Keratinocyte (primary cell): ENCODE data around the gene HS1BP3.

Experiments used
- CTCF ChIP-seq, 3 experiments: IDR thresholded peaks in 1 of 3; conservative IDR thresholded peaks in 1 of 3; optimal IDR thresholded peaks in 1 of 3; 2 replicates in 2 of 3; 3 replicates in 1 of 3; pipeline versions ENCODE3 to v1.5.1; 2011; ENCODE audit warnings: low read length in 3 of 3, mild to moderate bottlenecking in 3 of 3, moderate library complexity in 2 of 3, control low read depth in 1 of 3, inconsistent platforms in 1 of 3; ENCODE audit not compliant: insufficient read depth in 2 of 3; ENCODE audit errors: extremely low read depth in 1 of 3
- EZH2 ChIP-seq: IDR thresholded peaks from one replicate; pipeline ENCODE4 v1.6.1; 2012; ENCODE audit warnings: inconsistent platforms, mild to moderate bottlenecking, low read length, moderate library complexity

DNA sequence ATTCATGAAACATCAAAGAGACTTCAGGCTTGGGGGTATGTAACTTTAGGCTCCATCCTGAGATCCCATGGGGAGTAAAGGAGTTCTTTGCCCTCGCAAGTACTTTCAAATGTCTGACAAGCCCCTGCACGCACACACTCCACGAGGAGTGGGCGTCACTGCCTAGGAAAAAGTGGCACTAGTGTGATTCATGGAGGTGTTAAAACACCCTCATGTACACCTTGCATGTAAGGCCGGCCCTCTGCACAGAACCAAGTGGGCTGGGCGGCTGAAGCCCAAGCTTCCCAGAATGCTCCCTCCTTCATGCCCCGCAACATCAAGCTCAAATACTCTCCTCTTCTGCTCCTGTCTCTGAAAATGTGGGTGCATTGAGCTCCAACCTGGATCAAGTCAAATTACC lies 7.8 kb downstream of the HS1BP3 start:
- no peak for TF ChIP-seq CTCF (optimal IDR thresholded peaks at IDR 0.05 in 1 of 3, IDR thresholded peaks at IDR 0.05 in 1 of 3, conservative IDR thresholded peaks at IDR 0.05 in 1 of 3; ENCODE audit: extremely low read depth in 1 of 3, insufficient read depth in 2 of 3, low read length in 3 of 3)
- TF ChIP-seq EZH2 = no peak
